Loucy (cell line): ENCODE data around the gene PLN.
A peak's percentile ranks its signal among the peaks of the same experiment; 100 is the strongest.

ENCODE experiments used
- H2AFZ ChIP-seq: fragments of 200-600 bp; sonication (generic); 2 replicates; pipeline ENCODE4 v1.6.0; 2016; ENCODE audit warnings: antibody characterized with exemption, mild to moderate bottlenecking, low read length, moderate library complexity
- H3F3A ChIP-seq: fragments of 200-600 bp; 2 replicates; pipeline ENCODE4 v1.6.0; 2016; ENCODE audit warnings: antibody characterized with exemption, low read depth, mild to moderate bottlenecking
- H3K27me3 ChIP-seq: fragments of 200-600 bp; sonication (generic); 2 replicates; pipeline ENCODE4 v1.6.1; 2014; ENCODE audit warnings: low read length, mild to moderate bottlenecking; ENCODE audit not compliant: insufficient read depth, poor library complexity, severe bottlenecking
- H3K36me3 ChIP-seq: fragments of 200-600 bp; sonication (generic); 2 replicates; pipeline ENCODE4 v1.6.1; 2016; ENCODE audit warnings: low read length; ENCODE audit not compliant: insufficient read depth
- H3K4me1 ChIP-seq: fragments of 200-600 bp; sonication (generic); 2 replicates; pipeline ENCODE4 v1.5.1; 2014; ENCODE audit warnings: low read length, mild to moderate bottlenecking; ENCODE audit not compliant: insufficient read depth, poor library complexity, severe bottlenecking
- H3K4me2 ChIP-seq: fragments of 200-600 bp; sonication (generic); 2 replicates; pipeline ENCODE4 v1.6.0; 2014; ENCODE audit warnings: antibody characterized with exemption, low read length, low read depth, mild to moderate bottlenecking; ENCODE audit not compliant: poor library complexity, severe bottlenecking
- H3K4me3 ChIP-seq: fragments of 200-600 bp; sonication (generic); 2 replicates; pipeline ENCODE4 v1.5.1; 2014; ENCODE audit warnings: low read length, mild to moderate bottlenecking, mixed read lengths; ENCODE audit not compliant: poor library complexity, severe bottlenecking
- H3K79me2 ChIP-seq: fragments of 200-600 bp; sonication (generic); 2 replicates; pipeline ENCODE4 v1.6.1; 2014; ENCODE audit warnings: low read length; ENCODE audit not compliant: insufficient read depth
- H3K9ac ChIP-seq: fragments of 200-600 bp; sonication (generic); 2 replicates; pipeline ENCODE4 v1.6.0; 2014; ENCODE audit warnings: mild to moderate bottlenecking, low read depth, low read length, moderate library complexity; ENCODE audit not compliant: poor library complexity, severe bottlenecking
- H3K9me2 ChIP-seq: fragments of 200-600 bp; sonication (generic); replicated peaks from 2 replicates; pipeline ENCODE4 v1.6.1; 2016; ENCODE audit warnings: low read depth, low read length, mixed read lengths
- H3K9me3 ChIP-seq: fragments of 200-600 bp; sonication (generic); 2 replicates; pipeline ENCODE4 v1.6.1; 2014; ENCODE audit warnings: mild to moderate bottlenecking, antibody characterized with exemption, low read length, low read depth; ENCODE audit not compliant: insufficient read depth
- H4K20me1 ChIP-seq: fragments of 200-600 bp; sonication (generic); 2 replicates; pipeline ENCODE4 v1.6.0; 2014; ENCODE audit warnings: antibody characterized with exemption, low read length, mild to moderate bottlenecking; ENCODE audit not compliant: insufficient read depth, poor library complexity, severe bottlenecking
- CTCF ChIP-seq: fragments of 200-600 bp; sonication (generic); conservative IDR thresholded peaks from 2 replicates; pipeline ENCODE4 v1.5.1; 2014; ENCODE audit warnings: mild to moderate bottlenecking, antibody characterized with exemption, low read length
- EZH2phosphoT487 ChIP-seq: fragments of 200-600 bp; IDR thresholded peaks from 2 replicates; pipeline ENCODE4 v1.6.1; 2018; ENCODE audit warnings: antibody characterized with exemption, mild to moderate bottlenecking, moderate library complexity, borderline replicate concordance

Gene PLN

GRCh38 chr6:118596774-118597320, 48.8 kb downstream of the PLN start:
- H3K4me3 ChIP-seq: no peak overlapping the region
- no peaks in the 10 kb centered on the region for H3K27me3 ChIP-seq
- no peaks in the 10 kb centered on the region for H3K9me2 ChIP-seq

GRCh38 chr6:118597636-118598035, 49.5 kb downstream of the PLN start:
- peaks cover 3% of the 10 kb centered on the region for H4K20me1 ChIP-seq
- H3K9ac ChIP-seq: no peak overlapping the region
- peak overlapping the region; percentile 40 for H3K4me2 ChIP-seq
- H3K36me3 ChIP-seq: peaks cover 3% of the 10 kb centered on the region; the same call in 1 of the 2 replicates
- H3K4me3 ChIP-seq: no peak overlapping the region
- H3K9me3 ChIP-seq: no peaks in the 10 kb centered on the region
- H2AFZ ChIP-seq: no peak overlapping the region
- TF ChIP-seq CTCF: no peak
- no peak for TF ChIP-seq EZH2phosphoT487
- H3K4me1 ChIP-seq: peaks cover 19% of the 10 kb centered on the region
- H3F3A ChIP-seq: peaks cover 3% of the 10 kb centered on the region; the same call in 1 of the 2 replicates
- no peaks in the 10 kb centered on the region for H3K27me3 ChIP-seq
- no peaks in the 10 kb centered on the region for H3K9me2 ChIP-seq
- peaks cover 74% of the 10 kb centered on the region for H3K79me2 ChIP-seq

More at GRCh38 chr6:118596774-118597320, 48.8 kb downstream of the PLN start:
- TF ChIP-seq EZH2phosphoT487 (no peak), CTCF (no peak)
- H3K9ac ChIP-seq: no peak overlapping the region
- peaks cover 69% of the 10 kb centered on the region for H3K79me2 ChIP-seq
- H3F3A ChIP-seq: peaks cover 3% of the 10 kb centered on the region; the same call in 1 of the 2 replicates
- peaks cover 19% of the 10 kb centered on the region for H3K4me1 ChIP-seq
- H3K4me2 ChIP-seq: no peak overlapping the region
- peaks cover 3% of the 10 kb centered on the region for H3K36me3 ChIP-seq
- peaks cover 3% of the 10 kb centered on the region for H4K20me1 ChIP-seq
- no peaks in the 10 kb centered on the region for H3K9me3 ChIP-seq
- no peak overlapping the region for H2AFZ ChIP-seq

- Histone ChIP-seq H3F3A (peaks cover 3% of the 10 kb centered on the region; the same call in 1 of the 2 replicates), H3K27me3 (no peaks in the 10 kb centered on the region), H3K9me3 (peaks cover 4% of the 10 kb centered on the region; the same call in 1 of the 2 replicates), H3K9me2 (no peaks in the 10 kb centered on the region), H3K4me2 (peak overlapping the region; percentile 40), H4K20me1 (no peaks in the 10 kb centered on the region), H3K4me3 (no peak overlapping the region), H3K9ac (no peak overlapping the region), H3K4me1 (peaks cover 19% of the 10 kb centered on the region), H2AFZ (no peak overlapping the region), H3K79me2 (peaks cover 74% of the 10 kb centered on the region), H3K36me3 (peaks cover 10% of the 10 kb centered on the region)
- TF ChIP-seq EZH2phosphoT487 (no peak), CTCF (no peak)
These were observed 50.2 kb downstream of the PLN start for GRCh38 chr6:118598324-118598723.
